Fibroblast of villous mesenchyme (primary cell): ENCODE data around the gene SMR3B. TPM values are rescaled to one million over a fixed set of nuclear protein-coding genes. Genes with fewer than 3 reads are reported as not detected.

Experiments
- DNase-seq: peaks from one replicate; pipeline ENCODE4 v3.0.0-alpha.2; 2010; ENCODE audit warnings: low read depth
- H3K4me3 ChIP-seq: 2 replicates; pipeline ENCODE4 v1.5.1; 2011; ENCODE audit warnings: low read depth, mild to moderate bottlenecking, low read length
- total RNA-seq: library from RNA; depleted of rRNA; stranded (reverse); fragments of >200 nt; gene quantifications from 2 replicates; pipeline ENCODE4 v1.2.3, GENCODE V29; 2012
- TF ChIP-seq, protein P1 (sequence below): IDR thresholded peaks from 2 replicates; pipeline ENCODE4 v1.5.1; 2012; ENCODE audit warnings: low read depth, mild to moderate bottlenecking, low read length; ENCODE audit not compliant: insufficient read depth

SMR3B gene
- total RNA-seq, 1 donor: not detected

DNA sequence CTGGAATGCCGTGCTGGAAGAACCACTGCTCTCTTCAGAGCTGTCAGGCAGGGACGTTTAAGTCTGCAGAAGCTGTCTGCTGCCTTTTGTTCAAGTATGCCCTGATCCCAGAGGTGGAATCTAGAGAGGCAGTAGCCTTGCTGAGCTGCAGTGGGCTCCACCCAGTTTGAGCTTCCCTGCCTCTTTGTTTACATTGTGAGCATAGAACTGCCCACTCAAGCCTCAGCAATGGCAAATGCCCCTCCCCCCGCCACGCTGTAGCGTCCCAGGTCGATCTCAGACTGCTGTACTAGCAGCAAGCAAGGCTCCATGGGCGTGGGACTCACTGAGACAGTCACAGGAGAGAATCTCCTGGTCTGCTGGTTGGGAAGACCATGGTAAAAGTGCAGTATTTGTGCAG, 54.3 kb downstream of the SMR3B start:
- DNase-seq: no peak
- TF ChIP-seq, protein P1, sequence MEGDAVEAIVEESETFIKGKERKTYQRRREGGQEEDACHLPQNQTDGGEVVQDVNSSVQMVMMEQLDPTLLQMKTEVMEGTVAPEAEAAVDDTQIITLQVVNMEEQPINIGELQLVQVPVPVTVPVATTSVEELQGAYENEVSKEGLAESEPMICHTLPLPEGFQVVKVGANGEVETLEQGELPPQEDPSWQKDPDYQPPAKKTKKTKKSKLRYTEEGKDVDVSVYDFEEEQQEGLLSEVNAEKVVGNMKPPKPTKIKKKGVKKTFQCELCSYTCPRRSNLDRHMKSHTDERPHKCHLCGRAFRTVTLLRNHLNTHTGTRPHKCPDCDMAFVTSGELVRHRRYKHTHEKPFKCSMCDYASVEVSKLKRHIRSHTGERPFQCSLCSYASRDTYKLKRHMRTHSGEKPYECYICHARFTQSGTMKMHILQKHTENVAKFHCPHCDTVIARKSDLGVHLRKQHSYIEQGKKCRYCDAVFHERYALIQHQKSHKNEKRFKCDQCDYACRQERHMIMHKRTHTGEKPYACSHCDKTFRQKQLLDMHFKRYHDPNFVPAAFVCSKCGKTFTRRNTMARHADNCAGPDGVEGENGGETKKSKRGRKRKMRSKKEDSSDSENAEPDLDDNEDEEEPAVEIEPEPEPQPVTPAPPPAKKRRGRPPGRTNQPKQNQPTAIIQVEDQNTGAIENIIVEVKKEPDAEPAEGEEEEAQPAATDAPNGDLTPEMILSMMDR: no peak
- no peak overlapping the region for H3K4me3 ChIP-seq

Other genes starting within 250 kb of the SMR3B start
- not detected in 2 replicates for gene PRR27, start 228.9 kb upstream of the SMR3B start, total RNA-seq
- gene ODAM, start 187.4 kb upstream of the SMR3B start, total RNA-seq: not detected in 2 replicates
- not detected in 2 replicates for gene FDCSP, start 157.0 kb upstream of the SMR3B start, total RNA-seq
- not detected in 2 replicates for gene CSN3, start 140.5 kb upstream of the SMR3B start, total RNA-seq
- not detected in 2 replicates for gene CABS1, start 48.1 kb upstream of the SMR3B start, total RNA-seq
- gene SMR3A, start 22.4 kb upstream of the SMR3B start, total RNA-seq: not detected in 2 replicates
- gene OPRPN, start 14.8 kb downstream of the SMR3B start, total RNA-seq: not detected in 2 replicates
- not detected in 2 replicates for gene MUC7, start 89.1 kb downstream of the SMR3B start, total RNA-seq
- not detected in 2 replicates for gene AMTN, start 135.4 kb downstream of the SMR3B start, total RNA-seq
- gene AMBN, start 209.1 kb downstream of the SMR3B start, total RNA-seq: not detected in 2 replicates
- 0.43 and 0.97 TPM in 2 replicates for gene ENAM, start 245.6 kb downstream of the SMR3B start, total RNA-seq